ENCODE data around the gene DRAP1. TPM values are rescaled to one million over a fixed set of nuclear protein-coding genes. Genes with fewer than 3 reads are reported as not detected.
A peak's percentile ranks its signal among the peaks of the same experiment; 100 is the strongest.

The DRAP1 gene
- total RNA-seq, 1 experiment from 2014 or later = 179 TPM

DNA sequence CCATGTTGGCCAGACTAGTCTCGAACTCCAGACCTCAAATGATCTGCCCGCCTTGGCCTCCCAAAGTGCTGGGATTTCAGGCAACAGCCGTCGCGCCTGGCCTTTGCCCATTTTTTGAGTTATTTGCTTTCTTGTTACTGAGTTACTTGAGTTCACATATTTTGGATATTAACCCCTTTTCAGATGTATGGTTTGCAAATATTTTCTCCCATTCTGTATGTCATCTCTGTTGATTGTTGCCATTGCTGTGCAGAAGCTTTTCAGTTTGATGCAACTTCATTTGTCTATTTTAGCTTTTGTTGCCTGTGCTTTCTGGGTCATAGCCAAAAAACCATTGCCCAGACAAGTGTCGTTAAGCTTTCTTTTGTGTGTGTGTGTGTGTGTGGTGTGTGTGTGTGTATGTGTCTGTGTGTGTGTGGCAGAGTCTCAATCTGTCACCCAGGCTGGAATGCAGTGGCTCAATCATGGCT is 32.9 kb downstream of the DRAP1 start:
- DNase-seq (ENCODE audit: low spot score) = no peak
- in situ Hi-C loops (cut with HindIII; ENCODE audit: low sequenced_read_pairs) = no loop called here

- no peak for DNase-seq (ENCODE audit: low spot score)
- in situ Hi-C loops (cut with HindIII; ENCODE audit: low sequenced_read_pairs) = no loop called here
Observed at GRCh38 chr11:65953471-65953870, 34.2 kb downstream of the DRAP1 start.

- no peak for DNase-seq (ENCODE audit: low spot score)
- in situ Hi-C loops (cut with HindIII; ENCODE audit: low sequenced_read_pairs) = no loop called here
Observed at GRCh38 chr11:65954771-65955170, 35.5 kb downstream of the DRAP1 start.

- in situ Hi-C loops (cut with HindIII; ENCODE audit: low sequenced_read_pairs) = no loop called here
- DNase-seq (ENCODE audit: low spot score) = no peak
Observed at GRCh38 chr11:65958291-65958690, 39.1 kb downstream of the DRAP1 start.

- in situ Hi-C loops (cut with HindIII; ENCODE audit: low sequenced_read_pairs) = no loop called here
- DNase-seq (ENCODE audit: low spot score) = no peak
Observed at GRCh38 chr11:65958774-65959420, 39.7 kb downstream of the DRAP1 start.

DNA sequence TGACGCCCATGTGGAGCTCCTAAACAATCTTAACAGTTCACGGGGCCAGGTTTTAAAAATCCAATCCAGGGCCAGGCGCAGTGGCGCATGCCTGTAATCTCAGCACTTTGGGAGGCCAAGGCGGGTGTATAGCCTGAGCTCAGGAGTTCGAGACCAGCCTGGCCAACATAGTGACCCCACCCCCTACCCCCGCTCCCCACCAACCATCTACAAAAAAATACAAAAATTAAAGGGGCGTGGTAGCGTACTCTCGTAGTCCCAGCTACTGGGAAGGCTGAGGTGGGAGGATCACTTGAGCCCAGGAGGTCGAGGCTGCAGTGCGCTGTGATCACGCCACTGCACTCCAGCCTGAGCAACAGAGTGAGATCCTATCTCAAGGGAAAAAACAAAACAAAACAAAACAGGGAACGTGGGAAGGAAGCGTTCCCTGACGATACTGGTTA is 41.6 kb downstream of the DRAP1 start:
- in situ Hi-C loops (cut with HindIII; ENCODE audit: low sequenced_read_pairs) = no loop called here
- no peak for DNase-seq (ENCODE audit: low spot score)

DNA sequence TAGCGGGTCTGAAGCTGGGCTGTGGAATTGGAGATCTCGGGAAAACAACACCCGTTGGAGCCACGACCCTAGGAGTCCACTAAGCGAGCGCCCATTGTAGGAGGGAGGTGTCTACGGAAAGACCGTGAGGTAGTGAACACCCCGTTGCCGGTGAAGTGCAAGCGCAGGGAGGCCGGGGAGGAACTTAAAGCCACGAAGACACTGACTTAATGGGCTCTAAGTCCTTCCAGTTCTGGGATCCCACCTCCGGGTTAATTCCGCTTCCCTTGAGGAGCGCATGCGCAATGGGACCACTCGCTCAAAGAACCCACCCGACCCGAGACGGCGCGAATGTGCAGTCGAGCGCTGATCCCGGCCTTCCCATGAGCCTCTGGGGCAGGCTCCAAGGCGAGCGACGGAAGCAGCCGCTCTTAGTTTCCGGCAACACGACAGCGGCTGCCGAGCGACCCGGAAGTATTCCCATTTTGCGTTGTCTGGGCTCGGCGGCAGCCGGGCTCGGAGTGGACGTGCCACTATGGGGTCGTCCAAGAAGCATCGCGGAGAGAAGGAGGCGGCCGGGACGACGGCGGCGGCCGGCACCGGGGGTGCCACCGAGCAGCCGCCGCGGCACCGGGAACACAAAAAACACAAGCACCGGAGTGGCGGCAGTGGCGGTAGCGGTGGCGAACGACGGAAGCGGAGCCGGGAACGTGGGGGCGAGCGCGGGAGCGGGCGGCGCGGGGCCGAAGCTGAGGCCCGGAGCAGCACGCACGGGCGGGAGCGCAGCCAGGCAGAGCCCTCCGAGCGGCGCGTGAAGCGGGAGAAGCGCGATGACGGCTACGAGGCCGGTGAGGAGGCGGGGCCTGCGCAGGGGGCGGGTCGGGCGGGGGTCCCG is 42.3 kb downstream of the DRAP1 start, which contains the start of gene SART1:
Gene SART1 (plus strand): TSS at position 468 of the 874 bp plus-strand sequence. CDS start 47 bp downstream, at position 515.
- in situ Hi-C loops (cut with HindIII; ENCODE audit: low sequenced_read_pairs) = no loop called here
- peak; percentile 98 for DNase-seq (ENCODE audit: low spot score)

GRCh38 chr11:65962141-65962564 is 42.9 kb downstream of the DRAP1 start:
- DNase-seq (ENCODE audit: low spot score) = no peak
- in situ Hi-C loops (cut with HindIII; ENCODE audit: low sequenced_read_pairs) = no loop called here

GRCh38 chr11:65964906-65965305 is 45.7 kb downstream of the DRAP1 start:
- in situ Hi-C loops (cut with HindIII; ENCODE audit: low sequenced_read_pairs) = no loop called here
- DNase-seq (ENCODE audit: low spot score) = no peak

GRCh38 chr11:65965986-65966762 is 46.9 kb downstream of the DRAP1 start:
- no peak for DNase-seq (ENCODE audit: low spot score)
- in situ Hi-C loops (cut with HindIII; ENCODE audit: low sequenced_read_pairs) = no loop called here

- DNase-seq (ENCODE audit: low spot score) = no peak
- in situ Hi-C loops (cut with HindIII; ENCODE audit: low sequenced_read_pairs) = no loop called here
Observed at GRCh38 chr11:65967329-65967934, 48.2 kb downstream of the DRAP1 start.

- in situ Hi-C loops (cut with HindIII; ENCODE audit: low sequenced_read_pairs) = no loop called here
- DNase-seq (ENCODE audit: low spot score) = no peak
Observed at GRCh38 chr11:65968600-65969482, 49.6 kb downstream of the DRAP1 start.

Other genes with a start within 250 kb of the DRAP1 start
- gene KAT5, start 207.2 kb upstream of the DRAP1 start, total RNA-seq (2014; rRNA removed; shearing (Covaris generic)) = 66.3 and 71.4 TPM in 2 replicates
- 86.2 and 132 TPM in 2 replicates for gene RNASEH2C, start 198.6 kb upstream of the DRAP1 start, total RNA-seq (2014; rRNA removed; shearing (Covaris generic))
- 15.7 and 20.6 TPM in 2 replicates for gene AP5B1, start 138.4 kb upstream of the DRAP1 start, total RNA-seq (2014; rRNA removed; shearing (Covaris generic))
- gene OVOL1, start 132.4 kb upstream of the DRAP1 start, total RNA-seq (2014; rRNA removed; shearing (Covaris generic)) = not detected in 2 replicates
- gene SNX32, start 85.5 kb upstream of the DRAP1 start, total RNA-seq (2014; rRNA removed; shearing (Covaris generic)) = not detected in 2 replicates
- gene CFL1, start 61.2 kb upstream of the DRAP1 start, total RNA-seq (2014; rRNA removed; shearing (Covaris generic)) = 1,273 and 1,592 TPM in 2 replicates
- 61.8 and 70.4 TPM in 2 replicates for gene MUS81, start 59.0 kb upstream of the DRAP1 start, total RNA-seq (2014; rRNA removed; shearing (Covaris generic))
- 35.8 and 38.2 TPM in 2 replicates for gene EFEMP2, start 46.6 kb upstream of the DRAP1 start, total RNA-seq (2014; rRNA removed; shearing (Covaris generic))
- not detected in 2 replicates for gene CTSW, start 39.6 kb upstream of the DRAP1 start, total RNA-seq (2014; rRNA removed; shearing (Covaris generic))
- gene FIBP, start 31.0 kb upstream of the DRAP1 start, total RNA-seq (2014; rRNA removed; shearing (Covaris generic)) = 79.3 and 89.3 TPM in 2 replicates
- gene CCDC85B, start 28.8 kb upstream of the DRAP1 start, total RNA-seq (2014; rRNA removed; shearing (Covaris generic)) = 180 and 212 TPM in 2 replicates
- 23.6 and 30.8 TPM in 2 replicates for gene FOSL1, start 19.0 kb upstream of the DRAP1 start, total RNA-seq (2014; rRNA removed; shearing (Covaris generic))
- 14.2 and 17.2 TPM in 2 replicates for gene C11orf68, start 364 bp upstream of the DRAP1 start, total RNA-seq (2014; rRNA removed; shearing (Covaris generic))
- not detected in 2 replicates for gene TSGA10IP, start 26.1 kb downstream of the DRAP1 start, total RNA-seq (2014; rRNA removed; shearing (Covaris generic))
- 49.0 and 73.1 TPM in 2 replicates for gene SART1, start 42.3 kb downstream of the DRAP1 start, total RNA-seq (2014; rRNA removed; shearing (Covaris generic))
- 15.6 and 29.9 TPM in 2 replicates for gene EIF1AD, start 82.7 kb downstream of the DRAP1 start, total RNA-seq (2014; rRNA removed; shearing (Covaris generic))
- gene BANF1, start 83.1 kb downstream of the DRAP1 start, total RNA-seq (2014; rRNA removed; shearing (Covaris generic)) = 291 and 355 TPM in 2 replicates
- gene CST6, start 92.6 kb downstream of the DRAP1 start, total RNA-seq (2014; rRNA removed; shearing (Covaris generic)) = not detected in 2 replicates
- not detected in 2 replicates for gene CATSPER1, start 107.1 kb downstream of the DRAP1 start, total RNA-seq (2014; rRNA removed; shearing (Covaris generic))
- not detected in 2 replicates for gene GAL3ST3, start 129.7 kb downstream of the DRAP1 start, total RNA-seq (2014; rRNA removed; shearing (Covaris generic))
- gene SF3B2, start 132.9 kb downstream of the DRAP1 start, total RNA-seq (2014; rRNA removed; shearing (Covaris generic)) = 264 TPM in 2 replicates
- 10.5 and 23.2 TPM in 2 replicates for gene PACS1, start 150.8 kb downstream of the DRAP1 start, total RNA-seq (2014; rRNA removed; shearing (Covaris generic))